HG03575 (cell line): ENCODE data around the gene MAP2K5.

Experiments
- ATAC-seq: cut with Tn5 transposase; IDR thresholded peaks from one replicate; pipeline ENCODE4 v1.9.1; 2021; ENCODE audit not compliant: unreplicated experiment, insufficient number of reproducible peaks, low FRiP score; ENCODE audit errors: extremely low read depth

MAP2K5 gene

DNA sequence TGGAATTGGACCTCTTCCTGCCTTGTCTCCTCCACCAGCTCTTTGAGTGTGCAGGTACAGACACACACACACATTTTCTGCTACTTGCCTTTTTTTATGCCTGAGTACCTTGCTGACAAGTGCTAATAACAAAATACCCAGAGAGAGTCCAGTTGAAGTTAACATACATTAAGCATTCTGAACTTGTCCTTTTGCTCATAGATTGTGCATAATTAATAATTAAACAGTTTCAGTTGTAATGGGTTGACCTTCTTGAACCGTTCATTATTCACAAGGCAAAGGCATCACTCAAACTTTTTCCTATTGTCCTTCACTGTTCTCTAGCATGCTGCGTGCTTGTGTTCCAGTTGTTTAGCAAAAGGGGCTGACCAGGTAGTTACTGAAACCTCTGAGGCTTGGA is 223.2 kb downstream of the MAP2K5 start:
- ATAC-seq, result no peak

DNA sequence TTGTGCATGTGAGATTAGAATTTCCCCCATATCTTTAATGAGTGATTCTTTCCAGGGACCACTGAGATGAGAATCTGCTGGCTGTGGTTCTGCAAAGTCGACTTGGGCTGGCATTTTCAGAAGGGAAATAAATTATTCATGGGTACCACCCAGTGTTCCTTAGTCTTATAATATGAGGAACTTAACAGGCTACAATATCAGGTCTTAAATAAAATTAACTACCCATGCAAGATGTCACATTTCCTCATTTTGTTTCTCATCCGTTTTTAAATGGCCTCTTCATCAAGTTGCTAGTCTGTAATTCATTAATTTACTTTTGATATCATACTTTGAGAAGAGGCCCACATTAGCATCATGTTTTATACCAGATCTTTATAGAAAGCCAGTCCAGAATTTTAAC is 224.5 kb downstream of the MAP2K5 start:
- no peak for ATAC-seq

- no peak for ATAC-seq
Observed at GRCh38 chr15:67768313-67768977, 225.9 kb downstream of the MAP2K5 start.

GRCh38 chr15:67769497-67770357 is 227.2 kb downstream of the MAP2K5 start:
- no peak for ATAC-seq

DNA sequence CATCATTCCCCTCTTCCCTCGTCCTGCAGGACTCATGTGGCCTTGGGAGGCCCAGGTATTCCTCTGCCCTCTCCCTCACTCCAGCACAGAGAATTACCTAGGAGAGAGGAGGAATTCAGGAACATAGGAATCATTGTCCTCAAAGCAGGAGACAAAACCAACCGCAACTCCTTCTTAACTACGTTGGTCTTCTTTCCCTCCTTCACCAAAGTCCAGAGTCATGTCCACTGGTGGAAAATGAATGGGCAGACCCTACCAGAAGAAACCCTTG is 227.8 kb downstream of the MAP2K5 start:
- ATAC-seq, result no peak

DNA sequence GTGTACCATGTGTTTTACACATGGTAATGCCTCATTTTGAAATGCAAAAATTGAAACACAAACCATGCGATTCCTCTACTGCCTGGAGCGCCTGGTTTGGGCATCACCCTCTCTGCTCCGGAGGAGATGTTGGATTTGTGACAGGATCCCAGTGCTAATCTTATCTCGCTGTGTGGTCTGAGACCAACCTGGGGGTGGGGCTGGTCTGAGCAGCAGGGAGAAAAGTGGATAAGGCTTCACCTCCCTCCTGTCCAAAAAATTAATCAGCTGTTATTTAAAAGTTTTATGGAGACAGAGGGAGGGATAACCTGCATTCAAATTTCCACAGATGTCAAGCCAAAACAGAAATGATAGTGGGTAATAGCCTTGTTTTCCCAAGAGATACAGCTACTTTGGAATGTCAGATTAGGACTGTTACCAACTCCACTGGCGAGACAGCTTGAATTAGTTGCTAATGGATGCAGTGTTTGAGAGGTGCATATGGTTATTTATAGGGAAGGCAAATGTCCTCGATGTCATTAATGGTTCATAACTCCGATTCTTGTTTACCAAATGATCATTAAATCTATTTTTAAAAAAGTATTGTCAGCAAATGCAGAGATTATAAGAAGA is 228.8 kb downstream of the MAP2K5 start:
- ATAC-seq, result no peak

DNA sequence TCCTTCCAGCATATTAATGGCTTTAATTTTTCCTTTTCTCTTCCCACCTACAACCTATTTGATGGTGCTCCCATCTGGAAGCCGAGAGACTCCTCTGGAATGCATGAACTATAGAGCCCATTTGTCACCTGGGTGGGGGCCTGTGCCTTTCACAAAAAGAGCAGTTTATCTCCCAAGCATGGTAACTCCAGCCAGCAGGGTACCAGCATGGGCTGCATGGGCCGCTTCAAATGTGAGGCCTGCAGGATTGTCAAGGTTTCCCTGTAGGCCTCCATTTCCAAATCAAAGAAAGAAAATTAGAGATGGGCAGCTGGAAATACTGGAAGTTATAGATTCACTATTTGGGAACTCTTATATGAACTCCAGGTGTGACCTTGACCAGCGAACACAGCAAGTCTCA is 232.1 kb downstream of the MAP2K5 start:
- ATAC-seq, result no peak

GRCh38 chr15:67775250-67775649 is 232.7 kb downstream of the MAP2K5 start:
- ATAC-seq, result no peak

- ATAC-seq, result no peak
Observed at GRCh38 chr15:67775998-67776397, 233.5 kb downstream of the MAP2K5 start.

- ATAC-seq, result no peak
Observed at GRCh38 chr15:67776600-67776999, 234.1 kb downstream of the MAP2K5 start.

DNA sequence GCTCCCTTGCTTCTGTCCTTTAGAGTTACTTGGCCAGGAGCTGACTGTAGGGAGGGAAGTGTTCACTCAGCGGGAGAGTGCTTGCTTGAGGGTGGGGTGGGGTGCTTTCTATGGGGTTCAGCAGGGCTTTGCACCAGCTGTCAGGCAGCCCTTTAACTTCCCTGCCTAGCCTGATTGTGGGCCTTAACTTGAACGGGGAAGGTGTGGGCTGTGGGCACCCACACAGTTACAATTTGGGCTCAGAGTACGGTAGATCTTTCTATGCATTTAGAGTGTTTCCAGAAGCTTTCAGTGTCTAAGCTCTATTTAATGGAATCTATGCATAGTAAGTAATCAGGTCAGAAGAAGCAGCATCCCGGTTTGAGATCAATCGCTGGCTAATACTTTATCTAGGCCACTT is 234.6 kb downstream of the MAP2K5 start:
- no peak for ATAC-seq

- ATAC-seq, result no peak
Observed at GRCh38 chr15:67777773-67778172, 235.3 kb downstream of the MAP2K5 start.

DNA sequence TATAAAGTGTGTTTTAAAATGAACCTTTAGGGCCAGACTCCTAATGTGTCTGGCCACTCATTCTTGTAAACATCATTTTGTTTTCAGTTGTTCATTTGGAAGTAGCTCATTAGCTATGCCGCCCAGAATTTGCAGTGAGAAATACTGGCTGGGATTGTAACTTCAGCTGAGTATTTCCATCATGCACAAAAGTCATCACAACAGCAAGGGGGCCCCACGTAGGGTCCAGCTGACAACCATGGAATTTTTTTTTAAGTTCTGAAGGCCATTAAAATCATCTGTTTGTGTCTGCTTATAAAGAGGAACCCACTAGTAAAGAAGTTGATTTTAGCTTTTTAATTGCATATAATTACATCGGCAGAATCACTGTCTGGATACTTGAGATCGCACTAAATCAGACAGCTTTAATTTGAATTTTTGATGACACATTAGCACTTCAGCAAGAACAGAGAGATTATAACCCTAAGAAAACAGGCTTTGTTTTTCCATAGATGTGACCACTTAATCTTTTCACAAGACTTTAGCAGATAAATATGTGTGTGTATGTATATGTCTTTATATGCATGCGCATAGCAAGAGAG is 236.6 kb downstream of the MAP2K5 start:
- ATAC-seq, result no peak

DNA sequence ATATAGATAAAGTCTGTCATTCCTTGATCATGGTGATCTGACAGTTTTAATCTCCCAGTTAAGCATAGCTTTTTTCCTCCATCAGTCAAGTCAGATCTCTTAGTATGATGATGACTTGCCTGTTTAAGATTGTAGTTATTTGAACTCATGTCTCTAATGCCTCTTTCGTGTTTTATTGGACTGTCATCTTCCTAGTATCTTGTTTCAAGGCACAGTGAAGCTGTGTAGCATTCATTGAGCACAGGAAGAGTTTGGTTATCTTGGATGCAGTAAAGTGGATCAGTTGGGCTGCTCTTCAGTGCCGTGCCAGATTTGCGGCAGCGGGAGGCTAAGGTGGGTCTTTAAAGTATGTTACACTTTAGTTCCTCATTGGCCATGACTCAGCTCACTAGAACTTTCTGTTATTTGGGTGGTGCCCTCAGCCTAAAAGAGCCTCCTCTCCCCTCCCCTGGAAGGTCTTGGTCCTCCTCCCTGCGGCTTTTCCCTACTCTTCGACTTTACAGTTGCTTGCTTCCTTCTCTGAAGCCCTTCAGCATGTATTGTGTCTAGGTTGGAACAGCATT is 237.1 kb downstream of the MAP2K5 start:
- ATAC-seq, result no peak

DNA sequence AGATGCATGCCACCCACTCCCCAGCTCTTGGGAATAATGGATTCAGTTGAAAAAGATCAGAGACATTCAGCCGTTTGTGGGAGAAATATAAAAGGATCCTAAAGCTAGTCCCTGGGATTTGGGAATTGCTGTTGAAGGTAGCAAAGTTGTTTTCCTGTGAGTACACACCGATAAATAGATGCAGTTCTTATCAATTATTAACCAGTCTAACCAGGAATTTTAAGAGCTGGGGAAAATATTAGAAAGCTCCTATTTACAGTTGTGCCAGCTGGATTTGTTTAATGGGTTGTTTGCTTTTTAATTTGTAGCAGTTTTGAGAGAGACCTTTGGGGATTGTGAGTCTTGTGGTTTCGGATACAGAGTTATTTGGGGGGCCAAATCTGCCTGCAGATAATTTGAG is 238.6 kb downstream of the MAP2K5 start:
- ATAC-seq, result no peak

DNA sequence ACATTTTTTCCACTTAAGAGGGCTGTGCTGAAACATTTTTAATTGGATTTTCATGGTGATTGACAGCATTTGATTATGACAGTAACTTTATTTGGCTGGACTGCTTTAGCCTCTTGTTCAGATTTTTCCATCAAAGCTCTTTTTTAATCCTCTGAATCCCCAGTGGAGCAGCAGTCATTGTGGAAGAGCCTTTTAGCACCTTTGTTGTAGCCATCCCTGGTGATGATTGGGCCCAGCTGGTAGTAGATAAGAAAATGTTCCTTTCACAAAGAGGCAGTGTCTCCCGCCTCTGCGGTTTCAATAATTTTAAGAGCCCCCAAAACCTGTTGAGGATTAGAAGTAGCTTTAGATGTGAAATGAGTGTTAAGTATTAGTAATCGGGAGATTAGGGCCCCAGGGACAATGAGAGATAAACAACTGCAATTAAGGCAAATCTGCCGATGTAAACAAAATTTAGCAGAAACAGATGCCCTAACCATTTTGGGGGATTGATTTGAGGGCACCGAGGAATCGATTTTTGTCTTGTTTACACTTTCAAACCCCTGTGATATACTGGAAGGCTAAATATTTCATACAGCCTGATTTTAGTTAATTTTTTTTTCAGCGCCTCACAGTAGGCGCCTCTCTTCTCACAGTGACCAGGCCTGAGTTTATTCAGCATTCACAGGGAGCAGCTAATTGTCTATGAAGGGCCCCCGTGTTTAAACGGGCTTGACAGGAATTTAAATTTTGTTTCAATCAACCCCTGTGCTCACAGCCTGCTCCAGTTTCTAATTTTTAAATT is 239.6 kb downstream of the MAP2K5 start:
- no peak for ATAC-seq

DNA sequence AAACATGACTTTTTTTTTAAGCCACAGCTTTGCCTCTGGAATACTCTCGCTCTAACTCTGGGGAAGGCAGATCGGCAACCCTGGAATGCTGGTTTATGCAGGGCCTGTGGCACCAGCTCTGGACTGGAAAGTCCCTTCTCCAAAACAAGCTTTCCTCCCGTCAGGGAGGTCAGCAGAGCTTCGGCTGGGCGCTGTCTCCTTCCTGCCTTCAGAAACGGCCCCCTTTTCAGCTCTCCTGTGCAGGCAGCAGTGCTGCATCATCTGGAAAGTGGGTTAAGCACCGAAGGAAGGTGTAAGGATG is 240.1 kb downstream of the MAP2K5 start:
- no peak for ATAC-seq

GRCh38 chr15:67783303-67783702 is 240.8 kb downstream of the MAP2K5 start:
- no peak for ATAC-seq

DNA sequence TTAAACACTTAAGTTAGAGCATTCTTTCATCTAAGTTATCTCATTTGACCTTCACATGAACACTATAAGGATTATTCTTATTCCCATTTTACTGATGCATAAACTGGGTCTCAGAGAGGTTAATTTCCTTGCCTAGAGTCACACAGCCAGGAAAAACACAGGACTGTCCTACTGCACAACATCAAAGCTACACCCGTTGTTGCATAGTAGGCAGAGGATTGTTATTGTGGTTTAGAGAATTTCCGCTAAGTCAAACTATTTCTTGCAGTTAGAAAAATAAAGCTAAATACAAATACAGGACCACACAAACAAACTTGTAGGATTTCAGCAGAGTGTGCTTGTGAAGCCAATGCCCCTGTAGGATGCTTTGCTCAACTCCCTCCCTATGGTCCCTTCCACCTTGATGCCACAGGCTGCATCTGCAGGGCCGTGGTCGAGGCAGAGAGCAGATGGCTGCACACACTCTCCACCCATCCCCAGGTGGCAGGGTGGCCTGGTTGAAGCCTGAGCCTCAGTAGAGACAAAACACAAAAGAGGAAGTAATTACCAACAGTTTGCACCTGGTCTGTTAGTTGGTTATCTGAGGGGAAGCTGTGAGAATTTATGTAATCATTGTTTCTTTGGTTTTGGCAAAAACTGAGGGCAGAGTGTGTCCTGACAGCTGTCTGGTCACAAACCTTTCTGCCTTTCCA is 241.7 kb downstream of the MAP2K5 start:
- peak; percentile 75 for ATAC-seq
